SK-N-SH (cell line): Measurements from ENCODE around the gene WNT8A. TPM values are rescaled to one million over a fixed set of nuclear protein-coding genes. Genes with fewer than 3 reads are reported as not detected.

ENCODE experiments used
- CTCF ChIA-PET: fragments of 300-600, 350-600 bp; formaldehyde crosslinking; extraction: SDS; loops from one replicate; lab custom pipeline; 2021; lab: Yijun Ruan, JAX
- POLR2A ChIA-PET: fragments of 350-600 bp; sonication (Branson Sonifier 250); formaldehyde crosslinking; extraction: SDS; loops from one replicate; lab custom pipeline; 2020; ENCODE audit warnings: antibody characterized with exemption, inconsistent platforms; lab: Yijun Ruan, JAX
- DNase-seq: peaks from one replicate; pipeline ENCODE4 v3.0.0; 2012
- H2AFZ ChIP-seq: fragments of 200-600 bp; sonication (generic); 2 replicates; pipeline ENCODE4 v1.8.1; 2016; ENCODE audit warnings: antibody characterized with exemption, mild to moderate bottlenecking, low read depth
- H3F3A ChIP-seq: fragments of 200-600 bp; sonication (generic); replicated peaks from 2 replicates; pipeline ENCODE3; 2016; ENCODE audit warnings: antibody characterized with exemption, mild to moderate bottlenecking; ENCODE audit not compliant: insufficient read depth
- H3K27ac ChIP-seq, 2 experiments: fragments of 200-500 bp in 1 of 2; fragments of 200-600 bp in 1 of 2; sonication (Bioruptor generic) in 1 of 2; sonication (generic), shearing (Covaris generic) in 1 of 2; 2 replicates each; pipeline versions ENCODE4 v1.5.1 to v1.6.1; 2014 to 2016; ENCODE audit warnings: low read depth in 2 of 2, inconsistent platforms in 1 of 2, low read length in 1 of 2, mild to moderate bottlenecking in 1 of 2, mixed read lengths in 1 of 2
- H3K27me3 ChIP-seq: fragments of 200-600 bp; sonication (generic), shearing (Covaris generic); 2 replicates; pipeline ENCODE4 v1.6.1; 2016; ENCODE audit warnings: mixed run types; ENCODE audit not compliant: insufficient read depth
- H3K36me3 ChIP-seq, 2 experiments: fragments of 200-500 bp in 1 of 2; fragments of 200-600 bp in 1 of 2; sonication (Bioruptor generic) in 1 of 2; sonication (generic) in 1 of 2; replicated peaks in 1 of 2; 2 replicates each; pipeline versions ENCODE3 to v1.5.1; 2014 to 2016; ENCODE audit warnings: low read length in 1 of 2, mild to moderate bottlenecking in 1 of 2; ENCODE audit not compliant: insufficient read depth in 2 of 2, control insufficient read depth in 1 of 2
- H3K4me1 ChIP-seq, 2 experiments: fragments of 200-500 bp in 1 of 2; fragments of 200-600 bp in 1 of 2; sonication (Bioruptor generic) in 1 of 2; sonication (generic), shearing (Covaris generic) in 1 of 2; 2 replicates each; pipeline versions ENCODE4 v1.5.1 to v1.6.1; 2014 to 2016; ENCODE audit warnings: low read depth in 1 of 2, low read length in 1 of 2, mixed run types in 1 of 2; ENCODE audit not compliant: insufficient read depth in 2 of 2, control insufficient read depth in 1 of 2
- H3K4me2 ChIP-seq: fragments of 200-600 bp; sonication (generic), shearing (Covaris generic); 2 replicates; pipeline ENCODE4 v1.6.1; 2017; ENCODE audit warnings: mixed run types
- H3K4me3 ChIP-seq, 2 experiments: fragments of 200-500 bp in 1 of 2; fragments of 200-600 bp in 1 of 2; sonication (Bioruptor generic) in 1 of 2; sonication (generic), shearing (Covaris generic) in 1 of 2; 2 replicates each; pipeline versions ENCODE4 v1.5.1 to v1.8.1; 2014 to 2016; ENCODE audit warnings: low read depth in 2 of 2, inconsistent platforms in 1 of 2, low read length in 1 of 2, mild to moderate bottlenecking in 1 of 2, mixed read lengths in 1 of 2, moderate library complexity in 1 of 2
- H3K79me2 ChIP-seq: fragments of 200-600 bp; sonication (generic); 2 replicates; pipeline ENCODE4 v1.8.1; 2017; ENCODE audit warnings: mild to moderate bottlenecking; ENCODE audit not compliant: insufficient read depth
- H3K9ac ChIP-seq: fragments of 200-600 bp; sonication (generic); 2 replicates; pipeline ENCODE4 v1.6.1; 2017; ENCODE audit warnings: mixed run types
- H3K9me2 ChIP-seq: fragments of 200-600 bp; sonication (generic); 2 replicates; pipeline ENCODE4 v1.6.1; 2017; ENCODE audit warnings: mixed run types
- H3K9me3 ChIP-seq: fragments of 200-600 bp; sonication (generic); 2 replicates; pipeline ENCODE4 v1.6.1; 2017; ENCODE audit warnings: mixed run types, mild to moderate bottlenecking, moderate library complexity
- H4K20me1 ChIP-seq: fragments of 200-600 bp; sonication (generic); 2 replicates; pipeline ENCODE4 v1.6.1; 2017; ENCODE audit warnings: mild to moderate bottlenecking, mixed run types; ENCODE audit not compliant: insufficient read depth
- GATA2 ChIP-seq: sonication (generic); formaldehyde crosslinking; IDR thresholded peaks from 2 replicates; pipeline ENCODE4 v1.5.0; 2020; ENCODE audit warnings: mild to moderate bottlenecking, missing genetic modification reagents
- WGBS: methylation state at CpG from one replicate; pipeline ENCODE4 v1.1.6; 2017; ENCODE audit warnings: low lambda C conversion rate; 5-methylcytosine and 5-hydroxymethylcytosine counted together
- polyA plus RNA-seq, 3 experiments: library from polyadenylated mRNA; depleted of rRNA; stranded (reverse); fragments of >200 nt; gene quantifications; 2 replicates each; pipeline ENCODE4 v1.2.3, GENCODE V29; 2012
- small RNA-seq, 7 experiments: library from RNA; depleted of rRNA; stranded (forward); fragments of <200 nt; gene quantifications; one replicate each; pipeline ENCODE3, GENCODE V24; 2012
- TF ChIP-seq, protein P1 (sequence below): IDR thresholded peaks from 2 replicates; pipeline ENCODE4; 2012

Gene WNT8A
- polyA plus RNA-seq, 1 of the 3 experiments (the other 2 are of a cell fraction): not detected

DNA sequence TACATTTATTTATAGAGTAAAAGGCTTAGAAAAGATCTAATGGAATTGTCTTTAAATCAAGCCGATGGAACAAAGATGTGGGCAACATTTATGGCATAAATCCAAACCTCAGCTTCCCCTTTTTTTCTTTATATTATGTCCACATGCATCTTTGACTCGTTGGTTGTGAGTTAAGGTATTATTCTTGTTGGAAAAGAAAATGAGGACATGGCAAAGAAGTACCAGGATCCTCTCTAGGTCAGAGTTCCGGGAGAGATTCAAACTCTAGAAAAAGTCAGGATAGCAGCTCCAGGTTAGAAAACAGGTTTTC lies 55.9 kb downstream of the WNT8A start:
- Histone ChIP-seq H3K9me2 (no peaks in the 10 kb centered on the region), H3K27ac (peak overlapping the region in 1 of 2 experiments; percentile 12; a peak in 1 of 4 replicates), H2AFZ (peak overlapping the region; percentile 97), H3K79me2 (no peaks in the 10 kb centered on the region), H3K9me3 (no peaks in the 10 kb centered on the region), H3K4me3 (peak overlapping the region; percentile 77 to 80; a peak in 3 of 4 replicates), H3F3A (peaks cover 7% of the 10 kb centered on the region), H3K4me1 (no peaks in the 10 kb centered on the region), H3K9ac (no peak overlapping the region), H4K20me1 (no peaks in the 10 kb centered on the region), H3K27me3 (no peaks in the 10 kb centered on the region), H3K4me2 (peak overlapping the region; percentile 84), H3K36me3 (no peaks in the 10 kb centered on the region)
- no peak for DNase-seq
- CTCF ChIA-PET: interaction anchor here (0.6 to 2.0 kb wide), 8 partner anchors 10 to 361 kb away, joined by 3 to 14 read pairs (median 4); no protein-coding TSS in a partner anchor
- no peak for TF ChIP-seq GATA2 (CRISPR knock-in tag)
- 39% methylated on average over 3 of the region's 3 CpGs for WGBS
- POLR2A ChIA-PET: interaction anchor here (0.9 kb wide), 1 partner anchor 9 kb away, joined by 3 read pairs; no protein-coding TSS in a partner anchor

DNA sequence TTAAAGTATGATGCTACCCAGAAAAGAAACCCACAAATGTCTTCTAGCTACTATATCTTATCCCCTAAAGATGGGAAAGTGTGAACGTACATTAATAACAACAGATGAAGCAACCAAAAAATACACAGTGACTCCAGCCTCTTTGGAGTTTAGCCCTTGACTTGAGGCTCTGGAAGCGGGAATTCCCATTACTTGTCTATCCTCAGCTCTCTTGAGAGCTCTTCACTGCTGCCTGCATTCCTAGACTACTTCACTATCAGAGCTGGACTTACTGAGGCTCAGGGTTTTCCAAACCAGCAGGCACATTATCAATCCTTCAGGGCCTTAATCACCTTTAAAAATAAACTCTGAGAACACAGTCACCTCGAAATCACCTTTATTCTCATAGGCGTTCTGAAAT lies 56.4 kb downstream of the WNT8A start:
- TF ChIP-seq, protein P1, sequence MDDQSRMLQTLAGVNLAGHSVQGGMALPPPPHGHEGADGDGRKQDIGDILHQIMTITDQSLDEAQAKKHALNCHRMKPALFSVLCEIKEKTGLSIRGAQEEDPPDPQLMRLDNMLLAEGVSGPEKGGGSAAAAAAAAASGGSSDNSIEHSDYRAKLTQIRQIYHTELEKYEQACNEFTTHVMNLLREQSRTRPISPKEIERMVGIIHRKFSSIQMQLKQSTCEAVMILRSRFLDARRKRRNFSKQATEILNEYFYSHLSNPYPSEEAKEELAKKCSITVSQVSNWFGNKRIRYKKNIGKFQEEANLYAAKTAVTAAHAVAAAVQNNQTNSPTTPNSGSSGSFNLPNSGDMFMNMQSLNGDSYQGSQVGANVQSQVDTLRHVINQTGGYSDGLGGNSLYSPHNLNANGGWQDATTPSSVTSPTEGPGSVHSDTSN: no peak
- TF ChIP-seq, all 33 proteins: peak for 0
- ChIA-PET CTCF (interaction anchor here (1.3 to 2.0 kb wide), 6 partner anchors 10 to 361 kb away, joined by 3 to 14 read pairs (median 6); no protein-coding TSS in a partner anchor), POLR2A (no interaction called here)
- Histone ChIP-seq H3K4me3 (no peak overlapping the region), H3F3A (peaks cover 9% of the 10 kb centered on the region), H3K4me2 (no peak overlapping the region), H3K27me3 (no peaks in the 10 kb centered on the region), H4K20me1 (no peaks in the 10 kb centered on the region), H3K9me2 (no peaks in the 10 kb centered on the region), H3K9me3 (no peaks in the 10 kb centered on the region), H3K79me2 (no peaks in the 10 kb centered on the region), H3K9ac (no peak overlapping the region), H3K27ac (no peak overlapping the region), H2AFZ (no peak overlapping the region), H3K4me1 (no peaks in the 10 kb centered on the region), H3K36me3 (no peaks in the 10 kb centered on the region)
- no peak for DNase-seq
- 67% methylated on average over 4 of the region's 4 CpGs for WGBS

Small RNA genes lying within 50 kb of the gene (small RNA-seq; reads per million reads assigned to genes)
- gene RNU6-1148P (0 reads per million in 7 experiments), gene RNU6-460P (0 to 0.21 (median 0) reads per million in 7 experiments), gene RNU6-888P (0 to 1.3 (median 0.26) reads per million in 7 experiments)

Other genes starting within 250 kb of the WNT8A start
- gene MYOT, start 216.2 kb upstream of the WNT8A start, polyA plus RNA-seq (2012; rRNA removed): 0.02 and 0.06 TPM in 2 replicates
- gene PKD2L2, start 194.6 kb upstream of the WNT8A start, polyA plus RNA-seq (2012; rRNA removed): 0.11 and 0.26 TPM in 2 replicates
- gene FAM13B, start 51.0 kb upstream of the WNT8A start, polyA plus RNA-seq (2012; rRNA removed): 13.0 and 18.2 TPM in 2 replicates
- 3.7 and 4.1 TPM in 2 replicates for gene NME5, start 55.4 kb downstream of the WNT8A start, polyA plus RNA-seq (2012; rRNA removed)
- gene BRD8, start 94.6 kb downstream of the WNT8A start, polyA plus RNA-seq (2012; rRNA removed): 46.2 and 64.4 TPM in 2 replicates
- gene KIF20A, start 95.1 kb downstream of the WNT8A start, polyA plus RNA-seq (2012; rRNA removed): 16.0 and 17.4 TPM in 2 replicates
- 20.2 and 31.5 TPM in 2 replicates for gene CDC23, start 129.3 kb downstream of the WNT8A start, polyA plus RNA-seq (2012; rRNA removed)
- gene GFRA3, start 190.6 kb downstream of the WNT8A start, polyA plus RNA-seq (2012; rRNA removed): 0.11 and 0.15 TPM in 2 replicates
- gene CDC25C, start 247.8 kb downstream of the WNT8A start, polyA plus RNA-seq (2012; rRNA removed): 4.9 and 5.2 TPM in 2 replicates